Stimulated activated CD8-positive, alpha-beta memory T cell treated with anti-CD3 and anti-CD28 coated beads, Interleukin-4, amount 100 ng/mL, for 24 hours (primary cell): ENCODE results near the gene WDR93.
"Not testable (repeated sequence)": the region's sequence is repeated elsewhere in the genome, so short reads cannot be mapped to it uniquely, and the experiment has no call there.

Experiments used
- DNase-seq: peaks from one replicate; pipeline ENCODE4 v3.0.0-alpha.2; 2020; ENCODE audit warnings: low read depth

WDR93 gene

GRCh38 chr15:89770041-89770440, 79.4 kb downstream of the WDR93 start:
- no peak for DNase-seq

GRCh38 chr15:89772932-89773583, 82.4 kb downstream of the WDR93 start:
- no peak for DNase-seq

DNA sequence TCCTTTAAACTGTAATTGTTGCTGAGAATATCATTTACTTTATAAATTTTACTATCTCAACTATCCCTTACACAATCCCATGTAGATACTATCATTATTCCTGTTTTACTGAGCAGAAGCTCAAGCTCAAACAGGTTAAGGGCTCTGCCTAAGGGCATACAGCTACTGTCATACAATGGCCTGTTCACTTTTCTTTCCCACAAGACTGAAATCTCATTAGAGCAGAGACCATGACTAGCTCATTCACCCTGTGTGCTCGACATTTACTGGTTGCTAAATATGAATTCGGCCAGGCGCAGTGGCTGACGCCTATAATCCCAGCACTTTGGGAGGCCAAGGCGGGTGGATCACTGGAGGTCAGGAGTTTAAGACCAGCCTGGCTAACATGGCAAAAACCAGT, 83.9 kb downstream of the WDR93 start:
- DNase-seq = no peak

DNA sequence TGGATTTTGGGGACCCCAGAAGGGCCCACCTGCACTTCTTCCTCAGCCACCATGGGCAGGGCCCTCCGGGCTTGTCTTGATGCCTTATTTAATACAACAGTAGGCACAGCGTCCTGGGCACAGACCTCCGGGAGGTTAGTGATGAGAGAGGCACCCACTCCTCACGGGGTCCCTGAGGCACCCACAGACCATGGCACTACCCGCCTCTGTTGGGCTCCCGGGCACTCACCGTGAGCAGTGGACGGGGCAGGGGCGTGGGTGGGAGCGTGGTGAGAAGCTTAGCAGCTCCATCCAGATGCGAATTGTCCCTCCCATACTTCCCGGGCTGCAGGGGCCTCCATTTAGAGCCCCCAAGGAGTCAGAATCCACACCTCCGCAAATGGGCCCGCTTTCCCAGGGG, 85.2 kb downstream of the WDR93 start:
- no peak for DNase-seq

DNA sequence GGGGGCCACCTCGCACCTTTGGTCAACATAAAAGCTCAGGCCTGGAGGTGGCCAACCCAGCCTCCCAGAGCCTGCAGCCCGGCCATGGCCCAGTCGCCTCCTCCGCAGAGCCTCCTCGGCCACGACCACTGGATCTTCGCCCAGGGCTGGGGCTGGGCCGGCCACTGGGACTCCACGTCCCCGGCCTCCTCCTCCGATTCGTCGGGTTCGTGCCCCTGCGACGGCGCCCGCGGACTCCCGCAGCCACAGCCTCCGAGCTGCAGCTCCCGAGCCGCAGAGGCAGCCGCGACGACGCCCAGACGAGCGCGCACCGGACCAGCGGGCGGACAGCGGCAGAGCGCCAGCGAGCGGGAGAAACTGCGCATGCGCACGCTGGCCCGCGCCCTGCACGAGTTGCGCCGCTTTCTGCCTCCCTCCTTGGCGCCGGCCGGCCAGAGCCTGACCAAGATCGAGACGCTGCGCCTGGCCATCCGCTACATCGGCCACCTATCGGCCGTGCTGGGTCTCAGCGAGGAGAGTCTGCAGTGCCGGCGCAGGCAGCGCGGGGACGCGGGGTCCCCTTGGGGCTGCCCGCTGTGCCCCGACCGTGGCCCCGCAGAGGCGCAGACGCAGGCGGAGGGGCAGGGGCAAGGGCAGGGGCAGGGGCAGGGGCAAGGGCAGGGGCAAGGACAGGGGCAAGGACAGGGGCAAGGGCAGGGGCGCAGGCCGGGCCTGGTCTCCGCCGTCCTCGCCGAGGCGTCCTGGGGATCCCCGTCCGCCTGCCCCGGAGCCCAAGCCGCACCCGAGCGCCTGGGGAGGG, 85.9 kb downstream of the WDR93 start, which contains the start of gene MESP2:
MESP2 (plus strand) TSS at position 59 of the 799 bp plus-strand sequence; CDS start at position 85, 26 bp downstream.
- DNase-seq = peak; percentile 34

DNA sequence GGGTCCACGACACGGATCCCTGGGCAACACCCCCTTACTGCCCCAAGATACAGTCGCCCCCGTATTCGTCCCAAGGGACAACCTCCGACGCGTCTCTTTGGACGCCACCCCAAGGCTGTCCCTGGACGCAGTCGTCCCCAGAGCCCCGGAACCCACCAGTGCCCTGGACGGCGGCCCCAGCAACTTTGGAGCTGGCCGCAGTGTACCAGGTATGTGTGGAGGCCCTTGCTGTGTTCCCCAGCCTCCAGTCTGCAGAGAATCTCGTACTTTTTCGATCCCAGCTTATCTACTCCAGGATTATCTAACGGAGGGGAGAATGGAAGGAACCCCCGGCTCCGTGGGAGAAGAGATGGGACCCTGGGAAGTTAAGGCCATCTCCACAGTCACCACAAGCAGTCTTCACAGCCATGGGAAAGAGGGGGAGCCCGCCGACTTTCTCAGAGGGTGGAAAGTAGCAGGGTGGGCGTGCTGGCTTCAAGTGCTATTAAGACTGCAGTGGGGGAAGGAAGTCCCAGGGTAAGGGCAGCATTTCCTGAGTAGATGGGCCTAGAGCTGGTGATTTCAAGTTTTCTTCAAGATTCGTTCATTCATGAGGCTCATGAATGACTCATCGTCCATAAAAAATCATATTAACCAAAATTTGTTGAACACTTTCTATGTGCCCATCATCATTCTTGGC, 86.6 kb downstream of the WDR93 start:
- no peak for DNase-seq

DNA sequence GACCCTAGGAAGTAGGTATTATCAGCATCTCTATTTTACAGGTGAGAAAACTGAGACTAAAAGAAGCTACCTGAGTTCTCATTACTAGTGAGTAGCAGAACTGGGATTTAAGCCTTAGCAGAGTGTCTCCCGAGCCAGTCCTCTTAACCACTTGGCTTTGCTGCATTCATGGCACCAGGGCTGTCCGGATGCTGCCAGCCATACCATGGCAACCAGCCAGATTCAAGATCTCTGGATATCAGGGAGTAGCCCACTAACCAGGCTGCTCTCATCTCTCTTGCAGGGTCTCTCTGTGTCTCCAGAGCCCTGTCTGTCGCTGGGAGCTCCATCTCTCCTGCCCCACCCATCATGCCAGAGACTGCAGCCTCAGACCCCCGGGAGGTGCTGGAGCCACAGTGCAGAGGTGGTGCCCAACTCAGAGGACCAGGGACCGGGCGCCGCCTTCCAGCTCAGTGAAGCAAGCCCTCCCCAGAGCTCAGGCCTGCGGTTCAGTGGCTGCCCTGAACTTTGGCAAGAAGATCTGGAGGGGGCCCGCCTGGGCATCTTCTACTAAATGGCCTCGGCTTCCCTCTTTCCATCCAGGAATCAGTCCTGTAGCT, 87.3 kb downstream of the WDR93 start:
- DNase-seq = no peak

GRCh38 chr15:89778861-89779260, 88.2 kb downstream of the WDR93 start:
- no peak for DNase-seq

DNA sequence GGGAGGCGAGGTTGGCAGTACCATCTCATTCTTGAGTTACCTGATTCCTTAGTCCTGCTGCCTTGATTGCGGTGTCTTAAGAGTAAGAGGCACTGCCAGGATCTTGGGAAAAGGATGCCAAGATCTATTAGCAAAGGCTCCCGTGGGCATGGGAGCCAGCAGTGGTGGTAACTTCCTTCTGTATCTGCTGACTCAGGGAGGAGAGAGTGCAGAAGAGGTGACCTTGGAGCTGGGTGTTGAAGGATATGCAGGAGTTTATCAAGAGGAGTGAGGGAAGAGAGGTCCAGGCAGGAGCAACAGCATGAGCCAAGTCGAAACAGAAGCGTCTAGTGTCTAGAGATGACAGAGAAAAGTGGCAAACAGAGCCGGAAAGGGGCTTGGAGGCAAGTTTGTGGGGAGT, 90.0 kb downstream of the WDR93 start:
- no peak for DNase-seq

DNA sequence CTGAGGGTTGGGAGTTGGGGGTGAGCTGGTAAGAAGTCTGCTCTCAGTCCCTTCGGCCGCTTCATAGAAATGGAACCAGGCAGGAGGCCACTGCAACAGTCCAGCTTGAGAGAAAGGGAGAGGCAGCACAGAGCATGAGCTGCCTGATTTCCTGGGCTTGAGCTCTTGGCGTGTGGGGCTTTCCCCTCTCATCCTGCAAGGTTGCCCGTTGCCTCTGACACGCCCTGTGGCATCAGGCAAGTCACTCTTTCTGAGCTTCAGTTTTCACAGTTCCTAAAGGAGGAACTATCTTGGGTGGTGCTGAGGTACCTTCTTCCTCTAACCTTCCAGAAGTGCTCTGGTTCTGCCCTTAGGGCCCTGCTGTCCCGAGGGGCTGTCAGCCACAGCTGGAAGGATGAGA, 90.4 kb downstream of the WDR93 start:
- DNase-seq = no peak

DNA sequence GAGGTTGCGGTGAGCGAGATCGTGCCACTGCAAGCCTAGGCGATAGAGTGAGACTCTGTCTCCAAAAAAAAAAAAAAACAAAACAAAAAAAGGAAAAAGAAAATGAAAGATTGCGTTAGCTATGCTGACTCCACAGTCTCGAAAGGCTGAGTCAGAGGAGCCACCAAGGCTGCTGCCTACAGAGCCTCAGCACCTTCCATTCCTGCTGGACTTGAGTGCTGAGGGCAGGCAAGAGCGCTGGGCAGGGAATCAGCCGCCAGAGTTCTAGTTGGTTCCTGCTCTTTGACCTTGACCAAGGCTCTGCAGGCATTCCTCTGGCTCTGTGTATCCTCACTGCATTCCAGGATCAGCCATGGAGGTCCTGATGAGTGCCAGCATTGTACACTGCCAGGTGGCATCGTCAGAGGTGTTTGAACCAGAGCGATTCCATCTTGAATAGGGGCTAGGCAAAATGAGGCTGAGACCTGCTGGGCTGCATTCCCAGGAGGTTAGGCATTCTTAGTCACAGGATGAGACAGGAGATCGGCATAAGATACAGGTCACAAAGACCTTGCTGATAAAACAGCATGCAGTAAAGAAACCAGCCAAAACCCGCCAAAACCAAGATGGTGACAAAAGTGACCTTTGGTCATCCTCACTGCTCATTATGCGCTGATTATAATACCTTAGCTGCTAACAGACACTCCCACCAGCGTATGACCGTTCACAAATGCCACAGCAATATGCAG, 91.4 kb downstream of the WDR93 start:
- DNase-seq = no peak

DNA sequence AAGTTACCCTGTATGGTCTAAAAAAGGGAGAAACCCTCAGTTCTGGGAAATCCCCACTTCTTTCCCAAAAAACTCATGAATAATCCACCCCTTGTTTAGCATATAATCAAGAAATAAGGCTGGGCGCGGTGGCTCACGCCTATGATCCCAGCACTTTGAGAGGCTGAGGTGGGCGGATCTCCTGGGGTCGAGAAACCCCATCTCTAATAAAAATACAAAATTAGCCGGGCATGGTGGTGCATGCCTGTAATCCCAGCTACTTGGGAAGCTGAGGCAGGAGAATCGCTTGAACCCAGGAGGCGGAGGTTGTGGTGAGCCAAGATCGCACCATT, 92.0 kb downstream of the WDR93 start:
- not testable (repeated sequence) for DNase-seq

DNA sequence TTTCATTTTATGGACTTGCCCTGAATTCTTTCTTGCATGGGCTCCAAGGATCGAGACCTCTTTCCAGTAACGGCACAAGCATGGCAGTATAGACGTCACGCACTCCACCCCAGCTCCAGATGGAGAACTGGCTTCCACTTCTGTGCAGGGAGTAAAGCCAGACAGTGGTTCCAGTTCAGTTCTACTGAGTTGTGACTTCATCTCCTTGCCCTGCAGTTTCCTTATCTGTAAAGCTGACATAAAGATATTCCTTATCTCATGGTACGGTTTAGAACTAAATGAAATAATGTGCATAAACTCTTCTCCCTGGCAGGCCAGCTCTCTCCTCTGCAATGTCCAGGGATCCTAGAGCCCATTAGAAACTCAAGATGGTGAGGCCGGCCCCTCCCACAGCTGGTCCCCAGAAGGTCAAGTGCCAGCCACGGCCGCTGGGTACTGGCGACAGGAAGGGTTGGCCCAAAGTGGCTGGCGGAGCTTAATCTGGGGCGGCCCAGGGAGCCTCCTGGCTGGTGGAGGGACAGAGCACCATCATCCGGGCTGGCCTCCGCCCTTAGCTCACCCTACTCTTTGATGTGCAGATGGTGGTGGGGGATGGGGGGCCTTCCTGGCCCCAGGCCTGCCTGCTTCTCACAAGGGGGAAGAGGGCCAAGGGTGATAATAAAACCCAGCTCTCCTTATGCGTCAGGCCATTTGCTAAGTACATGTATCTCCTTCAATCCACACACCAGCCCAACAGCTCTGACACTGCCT, 92.7 kb downstream of the WDR93 start:
- no peak for DNase-seq

- no peak for DNase-seq
Observed at GRCh38 chr15:89783861-89784685, 93.5 kb downstream of the WDR93 start.

- DNase-seq = no peak
Observed at GRCh38 chr15:89784686-89784960, 94.0 kb downstream of the WDR93 start.

DNA sequence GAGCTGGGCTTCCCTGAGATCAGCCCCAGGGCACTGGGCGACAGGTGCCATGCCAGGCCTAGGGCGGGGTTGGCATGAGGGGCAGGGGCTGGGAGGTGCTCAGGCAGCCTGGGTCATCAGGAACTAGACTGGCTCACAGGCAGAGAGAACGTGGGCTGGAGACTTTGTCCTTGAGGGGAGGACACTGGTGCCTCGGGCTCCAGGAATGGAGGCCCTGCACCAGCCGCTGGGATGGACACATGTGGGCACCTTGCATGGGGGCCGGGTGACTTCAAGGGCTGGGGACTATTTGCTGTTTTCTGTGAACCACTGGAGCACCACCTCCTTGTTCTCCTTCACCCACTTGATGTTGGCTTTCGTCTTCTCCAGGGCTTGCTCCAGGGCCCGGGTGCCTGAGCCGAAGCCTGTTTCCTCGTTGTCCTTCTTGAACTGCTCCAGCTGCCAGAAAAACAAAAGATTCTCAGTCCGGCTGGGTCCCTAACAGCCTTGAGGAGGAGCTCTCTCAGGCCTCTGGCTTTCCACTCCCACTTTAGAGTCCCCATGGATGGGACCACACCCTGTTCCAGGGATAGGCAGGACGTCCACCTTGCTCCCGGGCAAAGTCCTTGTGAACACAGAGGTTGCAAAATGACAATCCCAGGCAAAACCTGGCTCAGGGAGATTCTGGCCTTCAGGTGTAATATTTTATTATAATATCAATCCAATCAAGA, 94.6 kb downstream of the WDR93 start:
- no peak for DNase-seq

DNA sequence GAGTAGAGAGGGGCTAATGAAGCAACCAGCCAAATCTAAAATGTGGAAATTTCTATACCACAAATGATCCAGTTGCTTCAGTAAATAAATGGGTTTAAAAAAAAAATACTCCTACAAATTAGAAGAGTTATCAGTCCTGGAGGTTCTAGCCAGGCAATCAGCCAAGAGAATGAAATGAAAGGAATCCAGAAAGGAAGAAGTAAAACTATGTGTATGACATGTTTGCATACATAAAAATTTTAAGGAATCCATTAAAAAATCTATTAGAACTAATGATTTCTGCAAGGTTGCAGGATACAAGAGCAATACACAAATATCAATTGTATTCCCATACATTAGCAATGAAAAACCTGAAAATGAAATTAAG, 95.1 kb downstream of the WDR93 start:
- DNase-seq = no peak

- DNase-seq = no peak
Observed at GRCh38 chr15:89787944-89788343, 97.3 kb downstream of the WDR93 start.

DNA sequence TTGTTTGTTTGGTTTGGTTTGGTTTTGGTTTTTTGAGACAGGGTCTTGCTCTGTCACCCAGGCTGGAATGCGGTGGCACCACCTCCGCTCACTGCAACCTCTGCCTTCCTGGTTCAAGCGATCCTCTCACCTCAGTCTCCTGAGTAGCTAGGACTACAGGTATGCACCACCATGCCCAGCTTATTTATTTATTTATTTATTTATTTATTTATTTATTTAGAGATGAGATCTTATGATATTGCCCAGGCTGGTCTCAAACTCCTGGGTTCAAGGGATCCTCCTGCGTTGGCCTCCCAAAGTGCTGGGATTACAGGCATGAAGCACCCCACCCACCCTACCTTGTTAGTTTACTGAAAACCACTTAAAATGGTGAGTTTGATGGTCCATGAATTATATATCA, 98.0 kb downstream of the WDR93 start:
- not testable (repeated sequence) for DNase-seq

- no peak for DNase-seq
Observed at GRCh38 chr15:89790206-89790605, 99.6 kb downstream of the WDR93 start.
